ENCODE data around the gene GLCE.
A peak's percentile ranks its signal among the peaks of the same experiment; 100 is the strongest.
"Not testable (repeated sequence)": the region's sequence is repeated elsewhere in the genome, so short reads cannot be mapped to it uniquely, and the experiment has no call there.

Gene GLCE

DNA sequence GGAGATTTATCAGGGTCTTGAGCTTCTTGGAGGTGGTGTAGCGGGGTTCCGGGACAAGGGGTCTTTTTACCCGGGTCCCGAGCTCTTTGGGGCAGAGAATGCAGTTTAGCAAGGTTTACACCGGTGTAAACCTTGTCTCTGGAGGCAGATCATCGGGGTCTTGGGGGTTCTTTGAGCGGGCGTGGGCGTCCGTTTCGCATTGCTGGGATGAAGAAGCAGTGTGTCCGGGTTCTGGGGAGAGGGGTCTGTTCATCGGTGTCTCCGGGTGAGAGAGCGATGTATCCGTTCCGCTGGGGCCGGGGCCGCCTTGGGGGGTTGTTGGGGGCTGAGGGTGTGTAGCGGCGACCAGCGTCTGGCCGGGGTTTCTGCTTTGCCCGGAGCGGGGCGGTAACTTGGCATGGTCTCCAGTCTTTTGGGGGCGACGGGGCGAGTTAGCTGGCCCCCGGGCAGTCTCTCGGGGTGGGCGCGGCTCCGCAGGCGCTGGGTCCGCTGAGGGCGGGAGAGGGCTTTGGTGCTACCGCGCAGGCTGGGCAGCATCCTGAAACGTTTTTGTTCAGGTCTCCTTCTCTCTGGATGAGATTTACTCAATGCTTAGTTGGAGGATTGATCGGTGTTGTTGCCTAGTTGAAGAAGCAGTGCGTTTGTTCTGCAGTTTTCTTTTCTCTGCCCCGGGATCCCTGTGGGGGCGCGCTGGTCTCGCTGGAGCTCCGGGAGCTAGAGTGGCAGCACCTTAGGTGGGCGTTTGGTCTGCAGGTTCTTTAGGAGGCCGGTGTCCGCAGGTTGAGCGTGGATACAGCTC, 843 bp downstream of the GLCE start:
- FAIRE-seq, result no peak

DNA sequence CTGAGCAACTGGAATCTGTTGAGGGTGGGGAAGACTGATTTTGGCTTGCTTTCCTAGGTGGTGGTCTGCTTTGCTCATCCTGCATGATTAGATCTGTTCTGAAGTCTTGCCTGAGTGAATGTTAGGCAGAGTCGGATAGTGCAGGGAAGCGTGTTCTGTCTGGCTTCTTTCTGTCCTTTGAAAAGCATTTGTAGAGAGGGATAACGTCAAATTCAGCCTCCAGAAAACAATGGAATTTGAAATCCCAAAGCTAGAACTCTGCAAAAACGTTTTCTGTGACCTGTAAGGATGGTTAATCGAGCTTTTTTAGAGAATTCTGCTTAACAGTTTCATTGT, 1.4 kb downstream of the GLCE start:
- no peak for FAIRE-seq

DNA sequence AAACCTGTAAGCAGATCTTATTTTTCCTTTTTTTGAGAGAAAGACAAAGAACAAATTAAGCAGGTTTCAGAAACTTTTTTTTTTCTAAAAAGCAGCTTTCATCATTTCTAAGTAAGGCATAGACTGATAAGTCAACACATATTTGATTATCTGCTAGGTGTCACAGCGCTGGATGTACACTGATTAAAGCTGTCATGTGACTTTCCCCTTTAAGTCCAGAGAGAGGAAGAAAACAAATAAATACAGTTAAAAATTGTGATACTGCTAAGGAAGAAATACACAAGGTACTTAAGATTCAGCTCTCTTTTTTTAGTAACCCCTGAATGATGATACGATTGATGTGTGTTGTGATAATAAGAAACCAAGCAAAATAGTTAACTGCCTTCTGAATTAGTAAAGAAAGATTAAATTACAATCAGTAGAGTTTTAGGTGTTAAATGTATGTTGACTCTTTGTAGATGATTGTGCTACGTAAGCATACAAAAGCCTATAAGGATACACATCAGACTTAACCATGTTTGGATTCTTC, 2.8 kb downstream of the GLCE start:
- FAIRE-seq, result no peak

DNA sequence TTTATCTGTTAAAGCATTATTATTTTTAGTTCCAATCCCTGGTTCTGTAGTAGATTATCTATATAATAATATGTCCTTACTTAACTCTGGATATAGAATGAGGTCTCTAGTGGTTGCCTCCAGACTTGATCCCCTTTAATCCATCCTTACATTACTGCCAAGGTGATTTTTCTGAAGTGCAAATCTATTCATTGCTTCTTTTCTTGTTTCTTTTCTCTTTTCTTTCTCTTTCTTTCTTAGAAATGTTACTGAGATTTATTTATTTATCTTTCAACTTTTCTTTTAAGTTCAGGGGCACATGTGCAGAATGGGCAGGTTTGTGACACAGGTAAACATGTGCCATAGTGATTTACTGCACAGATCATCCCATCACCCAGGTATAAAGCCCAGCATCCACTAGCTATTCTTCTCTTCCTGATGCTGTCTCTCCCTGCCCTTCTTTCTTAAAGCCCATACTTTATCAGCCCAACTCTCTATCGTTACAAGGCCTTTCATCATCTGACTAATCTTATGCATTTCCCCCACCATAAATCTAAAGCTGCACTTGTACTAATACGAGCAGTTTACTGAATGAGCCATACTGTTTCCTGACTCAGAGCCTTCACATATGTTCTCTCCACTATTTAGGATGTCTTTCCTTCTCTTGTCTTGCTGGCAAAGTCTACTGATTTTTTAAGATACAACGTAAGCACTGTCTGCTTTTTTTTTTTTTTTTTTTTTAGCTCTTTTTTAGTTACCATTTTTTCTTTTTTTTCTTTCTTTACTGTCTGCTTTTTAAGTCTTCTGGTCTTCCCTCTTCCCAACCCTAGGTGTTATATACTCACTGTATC, 4.6 kb downstream of the GLCE start:
- no peak for FAIRE-seq

- no peak for FAIRE-seq
Measured at GRCh38 chr15:69165637-69166025, 5.2 kb downstream of the GLCE start.

GRCh38 chr15:69167218-69167846, 6.9 kb downstream of the GLCE start:
- FAIRE-seq, result no peak

- FAIRE-seq, result not testable (repeated sequence)
Measured at GRCh38 chr15:69168361-69168760, 7.9 kb downstream of the GLCE start.

GRCh38 chr15:69169540-69169939, 9.1 kb downstream of the GLCE start:
- not testable (repeated sequence) for FAIRE-seq

DNA sequence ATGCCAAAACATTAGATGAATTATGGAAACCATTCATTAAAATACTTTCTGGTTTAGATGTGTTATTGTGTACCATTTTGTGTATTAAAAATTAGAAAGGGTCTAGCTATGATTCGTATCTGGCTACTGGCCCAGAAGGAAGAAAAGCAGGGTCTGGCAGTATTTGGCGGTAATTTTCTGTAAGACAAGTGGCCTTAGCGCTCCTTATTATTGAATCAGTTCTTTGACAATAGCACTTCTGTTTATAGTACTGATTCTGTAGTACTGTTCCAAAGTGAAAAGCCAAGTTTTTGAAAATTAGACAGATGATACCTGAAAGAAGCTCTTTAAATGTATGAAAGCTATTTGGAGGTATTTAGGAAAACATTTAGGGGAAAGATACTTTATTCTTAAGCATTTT, 10.2 kb downstream of the GLCE start:
- FAIRE-seq, result no peak

- no peak for FAIRE-seq
Measured at GRCh38 chr15:69172847-69173246, 12.4 kb downstream of the GLCE start.

DNA sequence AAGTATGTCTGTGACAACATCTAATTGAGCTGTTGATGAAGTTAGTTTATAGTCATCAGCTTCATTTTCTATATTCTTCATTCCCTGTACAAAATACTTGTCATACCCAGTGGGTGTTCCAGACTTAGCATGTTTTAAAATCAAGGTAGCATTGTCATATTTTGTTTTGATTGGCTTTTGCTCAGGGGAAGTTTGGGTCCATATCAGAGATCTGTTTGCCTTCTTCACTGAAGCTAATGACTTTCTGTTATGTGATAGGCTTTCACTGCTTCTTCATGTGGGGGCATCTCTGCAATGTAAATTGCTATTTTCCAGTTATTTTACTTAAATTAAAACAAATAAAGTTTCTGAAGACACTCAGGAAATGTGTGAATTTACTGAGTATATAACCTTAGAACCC, 15.1 kb downstream of the GLCE start:
- no peak for FAIRE-seq

- FAIRE-seq, result no peak
Measured at GRCh38 chr15:69181424-69181823, 21.0 kb downstream of the GLCE start.

DNA sequence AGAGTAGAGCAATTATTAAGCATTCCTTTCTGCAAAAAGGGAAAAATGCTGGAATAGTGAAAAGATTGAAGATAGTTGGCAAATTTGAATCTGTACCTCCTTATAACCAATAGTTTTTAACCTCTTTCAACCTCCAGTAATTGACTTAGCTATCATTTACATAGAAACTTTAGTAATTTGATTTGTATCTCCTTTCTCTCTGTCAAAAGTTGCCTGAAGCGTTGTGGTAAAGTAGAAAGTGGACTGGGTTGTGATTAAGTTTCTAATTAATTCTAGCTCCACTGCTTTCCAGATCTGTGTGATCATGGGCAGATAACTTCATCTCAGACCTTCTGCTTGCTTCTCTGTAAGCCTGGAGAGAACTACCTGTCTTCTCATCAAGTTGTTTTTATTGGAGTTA, 24.8 kb downstream of the GLCE start:
- no peak for FAIRE-seq

DNA sequence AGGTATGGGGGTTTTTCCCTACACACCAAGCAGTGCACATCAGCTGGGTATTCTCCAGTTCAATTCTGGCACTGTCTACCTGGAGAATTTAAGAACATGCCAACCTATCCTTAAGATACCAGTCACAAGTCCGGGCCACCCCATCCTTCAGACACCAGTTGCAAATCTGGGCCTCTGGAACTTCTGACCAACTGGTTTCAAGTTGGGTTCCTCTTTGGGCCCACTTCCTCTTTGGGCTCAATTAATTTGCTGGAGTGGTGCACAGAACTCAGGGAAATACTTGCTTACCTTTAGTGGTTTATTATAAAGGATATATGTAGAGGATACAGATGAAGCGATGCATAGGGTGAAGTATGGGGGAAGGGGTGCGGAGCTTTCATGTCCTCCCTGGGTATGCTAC, 25.3 kb downstream of the GLCE start:
- no peak for FAIRE-seq

DNA sequence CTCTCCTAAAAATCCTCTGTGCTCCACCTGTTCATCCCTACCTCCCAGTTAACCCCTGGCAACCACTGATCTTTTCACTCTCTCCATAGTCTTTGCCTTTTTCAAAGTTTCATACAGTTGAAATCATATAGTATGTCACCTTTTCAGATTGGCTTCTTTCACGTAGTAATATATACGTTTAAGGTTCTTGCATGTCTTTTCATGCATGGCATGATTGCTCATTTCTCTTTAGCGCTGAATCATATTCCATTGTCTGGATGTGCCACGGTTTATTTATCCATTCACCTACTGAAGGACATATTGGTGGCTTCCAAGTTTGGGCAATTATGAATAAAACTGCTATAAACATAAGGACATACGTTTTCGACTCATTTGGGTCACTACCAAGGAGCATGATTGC, 28.7 kb downstream of the GLCE start:
- FAIRE-seq, result no peak

DNA sequence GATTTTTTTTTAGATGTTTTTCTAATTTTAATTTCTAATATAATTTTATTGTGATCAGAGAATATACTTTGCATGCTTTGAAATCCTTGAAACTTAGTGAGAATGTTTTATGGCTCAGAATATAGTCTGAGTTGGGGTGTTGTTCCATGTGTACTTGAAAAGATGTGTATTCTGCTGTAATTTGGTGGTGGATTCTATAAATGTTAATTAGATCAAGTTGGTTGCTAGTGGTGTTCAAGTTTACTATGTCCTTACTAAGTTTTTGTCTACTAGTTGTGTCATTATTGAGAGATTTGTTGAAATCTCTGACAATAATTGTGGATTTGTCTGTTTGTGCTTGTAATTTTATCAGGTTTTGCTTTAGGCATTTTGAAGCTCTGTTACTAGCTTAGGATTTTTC, 29.7 kb downstream of the GLCE start:
- FAIRE-seq, result no peak

- FAIRE-seq, result peak; percentile 6
Measured at GRCh38 chr15:69190504-69190903, 30.1 kb downstream of the GLCE start.

DNA sequence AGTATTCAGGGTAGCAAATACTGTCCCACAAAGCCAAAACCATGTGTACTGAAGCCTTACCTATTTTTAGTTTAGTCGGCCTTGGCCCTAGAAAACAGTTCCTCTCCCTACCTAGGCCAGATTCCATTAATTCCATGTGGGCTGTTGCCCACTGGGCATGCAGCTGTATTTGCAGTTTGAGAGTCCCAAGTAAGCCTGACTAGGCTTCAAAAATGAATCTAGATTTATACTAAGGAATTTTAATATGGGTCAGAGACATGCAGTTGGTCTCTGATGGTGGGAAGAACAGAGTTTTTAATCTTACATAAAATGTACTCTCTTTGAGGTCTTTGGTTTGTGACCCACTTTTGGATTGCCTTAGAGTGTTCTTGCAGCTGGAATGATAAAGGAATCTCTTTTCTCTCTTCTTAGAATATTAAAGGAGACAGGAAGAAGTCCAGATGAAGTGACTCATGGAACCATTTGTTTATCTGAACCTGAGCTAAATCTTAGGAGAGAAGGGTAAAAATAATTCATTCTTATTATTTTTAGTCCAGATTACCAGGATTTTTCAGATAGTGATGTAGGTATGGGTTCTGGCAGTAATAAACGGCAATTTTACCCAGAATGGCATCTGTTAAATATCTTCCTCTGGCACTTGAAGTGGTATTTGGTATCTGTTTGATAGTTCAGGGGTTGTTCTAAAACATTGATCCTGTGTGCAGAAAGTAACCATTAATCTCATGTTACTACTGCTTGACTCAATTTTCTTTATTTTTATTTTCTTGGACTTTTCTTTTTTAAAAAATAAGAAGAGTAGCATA, 33.8 kb downstream of the GLCE start:
- FAIRE-seq, result no peak

DNA sequence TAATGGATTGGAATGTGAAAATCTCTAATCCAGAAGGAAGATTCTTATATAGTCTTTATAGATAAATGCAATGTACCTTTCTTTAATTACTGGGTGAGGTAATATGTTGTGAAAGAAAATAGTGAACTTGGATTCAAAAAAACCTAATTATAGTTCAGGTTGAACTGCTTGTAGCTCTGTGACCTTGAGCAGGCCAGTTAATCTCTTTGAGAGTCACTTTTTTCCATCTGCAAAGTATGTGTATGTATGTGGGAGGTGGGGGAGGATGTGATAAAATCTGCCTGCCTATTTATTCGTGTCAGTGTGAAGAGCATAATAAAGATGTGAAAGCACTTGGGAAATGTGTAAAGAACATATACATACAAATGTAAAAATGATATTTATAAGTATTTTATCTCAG, 34.4 kb downstream of the GLCE start:
- no peak for FAIRE-seq

- FAIRE-seq, result no peak
Measured at GRCh38 chr15:69200832-69201745, 40.7 kb downstream of the GLCE start.

DNA sequence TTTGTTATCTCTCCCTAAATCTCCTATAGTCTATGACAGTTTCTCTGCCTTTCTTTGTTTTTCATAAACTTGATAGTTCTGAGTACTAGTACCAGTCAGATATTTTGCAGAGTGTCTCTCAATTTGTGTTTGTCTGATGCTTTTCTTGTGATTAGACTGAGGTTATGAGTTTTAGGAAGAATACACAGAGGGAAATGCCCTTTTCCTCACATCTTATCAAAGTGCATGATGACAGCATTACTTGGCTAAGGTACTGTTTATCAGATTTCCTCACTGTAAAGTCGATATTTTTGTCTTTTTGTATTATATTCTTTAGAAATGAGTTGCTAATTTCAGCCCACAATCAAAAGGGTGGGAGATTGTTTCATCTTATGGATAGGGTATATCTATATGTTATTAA, 45.6 kb downstream of the GLCE start:
- no peak for FAIRE-seq

GRCh38 chr15:69209661-69210060, 49.2 kb downstream of the GLCE start:
- FAIRE-seq, result no peak
